Measurements from ENCODE around the gene RPRD1A. TPM values are rescaled to one million over a fixed set of nuclear protein-coding genes. Genes with fewer than 3 reads are reported as not detected.
A peak's percentile ranks its signal among the peaks of the same experiment; 100 is the strongest.

RPRD1A gene
- total RNA-seq, 4 donors from 2014 or later, result 81.4 to 103 (median 92.4) TPM

DNA sequence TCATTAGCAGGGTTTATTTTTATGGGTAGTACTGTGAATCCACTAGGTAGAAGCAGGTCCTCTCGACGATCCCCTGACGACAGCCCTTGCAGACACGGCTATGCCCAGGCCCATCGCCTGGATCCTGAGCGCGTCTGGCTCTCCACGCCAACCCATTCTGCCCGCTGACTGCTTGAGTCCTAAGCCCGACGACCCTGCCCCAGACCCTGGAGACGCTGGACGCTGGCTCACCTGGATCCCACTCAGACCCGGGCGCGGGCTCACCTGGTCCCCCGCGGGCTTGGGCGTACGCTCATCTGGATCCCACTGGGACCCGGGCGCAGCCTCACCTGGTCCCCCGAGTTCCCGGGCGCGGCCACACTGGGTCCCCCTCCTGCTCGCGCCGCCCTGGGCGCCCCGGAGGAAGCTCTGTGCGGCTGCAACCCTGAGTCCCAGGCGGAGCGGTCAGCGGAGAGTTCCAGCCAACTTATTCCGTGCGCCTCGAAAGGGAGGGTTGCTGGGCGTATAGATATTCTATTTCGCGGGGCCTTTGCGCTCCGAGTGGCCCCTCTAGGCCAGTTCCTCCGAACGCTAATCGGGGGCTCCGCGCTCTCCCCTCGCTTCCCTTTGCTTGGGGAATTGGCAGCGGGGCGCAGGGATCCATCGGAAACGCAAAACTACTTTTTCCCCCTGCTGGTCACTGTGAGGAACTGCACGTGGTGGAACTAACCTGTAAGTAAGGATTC, 117.3 kb downstream of the RPRD1A start:
- H3K4me1 ChIP-seq, result peaks cover 0 to 19% (median 0%) of the 10 kb centered on the region in 3 donors
- 0% methylated on average over 1 of the region's 54 CpGs; no CpG with 5 or more reads in 1 of the 2 donors for WGBS, 2 donors (ENCODE audit: low coverage in 1 of 2)
- TF ChIP-seq, protein P1, sequence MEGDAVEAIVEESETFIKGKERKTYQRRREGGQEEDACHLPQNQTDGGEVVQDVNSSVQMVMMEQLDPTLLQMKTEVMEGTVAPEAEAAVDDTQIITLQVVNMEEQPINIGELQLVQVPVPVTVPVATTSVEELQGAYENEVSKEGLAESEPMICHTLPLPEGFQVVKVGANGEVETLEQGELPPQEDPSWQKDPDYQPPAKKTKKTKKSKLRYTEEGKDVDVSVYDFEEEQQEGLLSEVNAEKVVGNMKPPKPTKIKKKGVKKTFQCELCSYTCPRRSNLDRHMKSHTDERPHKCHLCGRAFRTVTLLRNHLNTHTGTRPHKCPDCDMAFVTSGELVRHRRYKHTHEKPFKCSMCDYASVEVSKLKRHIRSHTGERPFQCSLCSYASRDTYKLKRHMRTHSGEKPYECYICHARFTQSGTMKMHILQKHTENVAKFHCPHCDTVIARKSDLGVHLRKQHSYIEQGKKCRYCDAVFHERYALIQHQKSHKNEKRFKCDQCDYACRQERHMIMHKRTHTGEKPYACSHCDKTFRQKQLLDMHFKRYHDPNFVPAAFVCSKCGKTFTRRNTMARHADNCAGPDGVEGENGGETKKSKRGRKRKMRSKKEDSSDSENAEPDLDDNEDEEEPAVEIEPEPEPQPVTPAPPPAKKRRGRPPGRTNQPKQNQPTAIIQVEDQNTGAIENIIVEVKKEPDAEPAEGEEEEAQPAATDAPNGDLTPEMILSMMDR (IDR thresholded peaks at IDR 0.05), result peak; percentile 90 to 98 (median 96)
- no peak for TF ChIP-seq POLR2A (IDR thresholded peaks at IDR 0.05)
- no peaks in the 10 kb centered on the region for H3K36me3 ChIP-seq
- peak overlapping the region; percentile 63 to 71 for H3K4me3 ChIP-seq
- H3K9me3 ChIP-seq, result no peaks in the 10 kb centered on the region
- no peaks in the 10 kb centered on the region for H3K27me3 ChIP-seq
- peak; percentile 79 for ATAC-seq
- peak overlapping the region in 3 of 4 donors; percentile 47 to 79 (median 72) for H3K27ac ChIP-seq

DNA sequence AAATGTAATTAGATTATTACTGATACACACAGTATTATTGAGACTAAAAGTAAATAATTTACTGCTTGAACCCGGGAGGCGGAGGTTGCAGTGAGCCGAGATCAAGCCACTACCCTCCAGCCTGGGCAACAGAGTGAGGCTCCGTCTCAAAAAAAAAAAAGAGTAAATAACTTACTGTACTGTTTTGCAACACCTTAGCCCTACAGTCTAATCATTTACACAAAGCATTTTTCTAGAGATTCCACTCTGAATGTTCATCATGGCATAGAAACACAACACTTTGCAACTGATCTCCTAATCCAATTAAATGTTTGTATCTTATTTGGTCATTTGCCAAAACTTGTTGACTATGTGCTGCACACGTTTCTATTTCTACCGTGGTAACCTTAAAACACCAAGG, 118.3 kb downstream of the RPRD1A start:
- H3K4me1 ChIP-seq, result peaks cover 0 to 19% (median 0%) of the 10 kb centered on the region in 3 donors
- peak overlapping the region in 3 of 4 donors; percentile 47 to 79 (median 72) for H3K27ac ChIP-seq
- H3K27me3 ChIP-seq, result no peaks in the 10 kb centered on the region
- no peaks in the 10 kb centered on the region for H3K9me3 ChIP-seq
- ATAC-seq, result no peak
- no peaks in the 10 kb centered on the region for H3K36me3 ChIP-seq
- no peak for TF ChIP-seq EP300 (IDR thresholded peaks at IDR 0.05)
- TF ChIP-seq, protein P1 (IDR thresholded peaks at IDR 0.05), result no peak
- no peak for TF ChIP-seq POLR2A (IDR thresholded peaks at IDR 0.05)
- no peak for TF ChIP-seq POLR2AphosphoS5 (IDR thresholded peaks at IDR 0.05)
- WGBS, 2 donors (ENCODE audit: low coverage in 1 of 2), result 57 to 59% methylated on average over 6 of the region's 6 CpGs
- peak overlapping the region; percentile 63 to 71 for H3K4me3 ChIP-seq

DNA sequence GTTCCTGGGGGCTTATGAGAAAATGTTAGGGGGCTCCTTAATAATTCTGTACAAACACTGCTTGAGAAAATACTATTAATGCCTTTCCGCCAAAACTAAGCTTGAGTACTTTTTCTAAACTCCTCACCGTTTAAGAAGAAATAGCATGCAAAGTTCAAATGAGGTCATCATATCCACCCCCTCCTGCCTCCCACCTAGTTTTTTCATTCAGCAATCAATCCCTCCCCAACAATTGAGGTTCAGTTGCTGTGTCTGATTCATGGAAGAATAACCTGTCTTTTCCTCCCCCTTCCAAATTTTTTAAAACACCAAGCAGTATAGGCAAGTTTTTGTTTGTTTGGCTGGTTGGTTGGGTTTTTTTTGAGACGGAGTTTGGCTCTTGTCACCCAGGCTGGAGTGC, 119.3 kb downstream of the RPRD1A start:
- no peaks in the 10 kb centered on the region for H3K27me3 ChIP-seq
- no peaks in the 10 kb centered on the region for H3K36me3 ChIP-seq
- peaks cover 0 to 19% (median 0%) of the 10 kb centered on the region in 3 donors for H3K4me1 ChIP-seq
- no peak overlapping the region for H3K4me3 ChIP-seq
- TF ChIP-seq POLR2A (IDR thresholded peaks at IDR 0.05) (no peak), EP300 (IDR thresholded peaks at IDR 0.05) (no peak), POLR2AphosphoS5 (IDR thresholded peaks at IDR 0.05) (no peak)
- TF ChIP-seq, protein P1 (IDR thresholded peaks at IDR 0.05), result no peak
- no peaks in the 10 kb centered on the region for H3K9me3 ChIP-seq
- 55 to 88% methylated on average over 3 of the region's 3 CpGs for WGBS, 2 donors (ENCODE audit: low coverage in 1 of 2)
- no peak overlapping the region for H3K27ac ChIP-seq
- no peak for ATAC-seq

DNA sequence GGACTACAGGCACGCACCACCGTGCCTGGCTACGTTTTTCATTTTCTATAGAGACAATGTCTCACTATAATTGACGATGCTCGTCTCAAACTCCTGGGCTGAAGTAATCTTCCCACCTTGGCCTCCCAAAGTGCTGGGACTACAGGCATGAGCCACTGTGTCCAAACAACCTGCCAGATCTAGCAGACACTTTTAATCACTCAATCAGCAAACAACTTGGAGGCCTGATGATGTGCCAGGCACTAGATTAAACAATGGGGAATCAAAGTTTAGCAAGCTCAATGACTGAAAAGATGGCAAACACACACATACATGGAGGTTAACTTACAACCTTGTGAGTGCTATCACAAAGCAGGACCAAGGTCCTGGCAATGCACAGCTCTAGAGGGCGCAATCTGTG, 124.7 kb downstream of the RPRD1A start:
- Histone ChIP-seq H3K4me1 (peaks cover 0 to 17% (median 2%) of the 10 kb centered on the region in 3 donors), H3K27ac (no peak overlapping the region), H3K36me3 (no peaks in the 10 kb centered on the region), H3K27me3 (no peaks in the 10 kb centered on the region), H3K4me3 (no peak overlapping the region), H3K9me3 (no peaks in the 10 kb centered on the region)
- TF ChIP-seq EP300 (IDR thresholded peaks at IDR 0.05), result no peak
- TF ChIP-seq POLR2AphosphoS5 (IDR thresholded peaks at IDR 0.05), result no peak
- no peak for TF ChIP-seq POLR2A (IDR thresholded peaks at IDR 0.05)
- TF ChIP-seq, protein P1 (IDR thresholded peaks at IDR 0.05), result no peak
- WGBS, 2 donors (ENCODE audit: low coverage in 1 of 2), result 91 to 93% methylated on average over 2 to 6 of the region's 6 CpGs
- no peak for ATAC-seq

DNA sequence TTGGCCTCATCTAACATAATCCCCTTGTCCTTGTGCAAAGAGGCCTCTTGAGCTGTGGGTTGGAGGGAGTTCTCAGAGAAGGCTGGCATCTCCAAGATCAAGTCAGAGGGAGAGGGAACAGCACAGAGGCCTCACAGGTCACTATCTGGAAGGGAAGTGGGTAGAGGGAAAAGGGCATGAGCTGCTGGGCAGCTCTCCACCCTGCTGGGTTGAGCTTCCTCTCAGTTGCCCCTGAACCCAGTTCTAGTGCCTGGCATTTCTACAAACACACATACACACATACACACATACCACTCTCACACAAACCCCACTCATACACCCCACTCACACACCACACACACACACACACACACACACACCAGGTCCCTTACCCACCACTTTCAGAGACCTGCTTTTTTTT, 125.2 kb downstream of the RPRD1A start:
- no peaks in the 10 kb centered on the region for H3K9me3 ChIP-seq
- no peak overlapping the region for H3K4me3 ChIP-seq
- H3K4me1 ChIP-seq, result peaks cover 0 to 23% (median 3%) of the 10 kb centered on the region in 3 donors
- no peaks in the 10 kb centered on the region for H3K27me3 ChIP-seq
- H3K27ac ChIP-seq, result no peak overlapping the region
- no peak for ATAC-seq
- no peaks in the 10 kb centered on the region for H3K36me3 ChIP-seq
- TF ChIP-seq POLR2A (IDR thresholded peaks at IDR 0.05), result no peak
- TF ChIP-seq EP300 (IDR thresholded peaks at IDR 0.05), result no peak
- TF ChIP-seq, protein P1 (IDR thresholded peaks at IDR 0.05), result no peak
- TF ChIP-seq POLR2AphosphoS5 (IDR thresholded peaks at IDR 0.05), result no peak
